Keratinocyte (primary cell): ENCODE data around the gene HBD. TPM values are rescaled to one million over a fixed set of nuclear protein-coding genes. Genes with fewer than 3 reads are reported as not detected.

Experiments used
- DNase-seq: peaks from one replicate; pipeline ENCODE4 v3.0.0-alpha.2; 2011; ENCODE audit warnings: low read depth, missing footprints, low spot score
- FAIRE-seq: peaks from 2 replicates; lab custom pipeline; 2011; peaks lifted over from hg19 to GRCh38; lab: Jason Lieb, UNC
- H2AFZ ChIP-seq: 2 replicates; pipeline ENCODE4 v1.6.0; 2012; ENCODE audit warnings: low read length, control low read depth, inconsistent platforms; ENCODE audit not compliant: control insufficient read depth
- H3K27ac ChIP-seq: 2 replicates; pipeline ENCODE4 v1.5.1; 2011; ENCODE audit warnings: low read length; ENCODE audit not compliant: control insufficient read depth, insufficient read depth
- H3K27me3 ChIP-seq: 3 replicates; pipeline ENCODE4 v1.6.0; 2011; ENCODE audit warnings: low read length; ENCODE audit not compliant: control insufficient read depth, insufficient read depth; ENCODE audit errors: extremely low read depth
- H3K36me3 ChIP-seq, 2 experiments: 2 replicates in 1 of 2; 3 replicates in 1 of 2; pipeline ENCODE4 v1.5.1; 2011; ENCODE audit warnings: low read length in 2 of 2, mild to moderate bottlenecking in 1 of 2; ENCODE audit not compliant: control insufficient read depth in 2 of 2, insufficient read depth in 2 of 2; ENCODE audit errors: extremely low read depth in 1 of 2
- H3K4me1 ChIP-seq: 3 replicates; pipeline ENCODE4 v1.5.1; 2011; ENCODE audit warnings: low read length; ENCODE audit not compliant: control insufficient read depth, insufficient read depth; ENCODE audit errors: extremely low read depth
- H3K4me2 ChIP-seq: 3 replicates; pipeline ENCODE4 v1.6.0; 2011; ENCODE audit warnings: low read depth, low read length; ENCODE audit not compliant: control insufficient read depth, insufficient read depth; ENCODE audit errors: extremely low read depth
- H3K4me3 ChIP-seq, 3 experiments: fragments of 200-600 bp in 1 of 3; sonication (generic) in 1 of 3; 2 replicates in 2 of 3; 3 replicates in 1 of 3; pipeline ENCODE4 v1.5.1; 2011 to 2016; ENCODE audit warnings: low read length in 3 of 3, mild to moderate bottlenecking in 3 of 3, control low read depth in 2 of 3, inconsistent platforms in 1 of 3, low read depth in 1 of 3, mixed read lengths in 1 of 3, mixed run types in 1 of 3, moderate library complexity in 1 of 3; ENCODE audit not compliant: control insufficient read depth in 2 of 3, insufficient read depth in 2 of 3; ENCODE audit errors: extremely low read depth in 1 of 3
- H3K79me2 ChIP-seq: 2 replicates; pipeline ENCODE4 v1.6.0; 2012; ENCODE audit warnings: low read length; ENCODE audit not compliant: control insufficient read depth, insufficient read depth
- H3K9ac ChIP-seq: 3 replicates; pipeline ENCODE4 v1.6.0; 2011; ENCODE audit warnings: low read length; ENCODE audit not compliant: control insufficient read depth, insufficient read depth; ENCODE audit errors: extremely low read depth
- H3K9me1 ChIP-seq: 3 replicates; pipeline ENCODE4 v1.6.0; 2011; ENCODE audit warnings: low read length; ENCODE audit not compliant: control insufficient read depth, insufficient read depth; ENCODE audit errors: extremely low read depth
- H3K9me3 ChIP-seq: 2 replicates; pipeline ENCODE4 v1.5.1; 2012; ENCODE audit warnings: low read depth, low read length; ENCODE audit not compliant: control insufficient read depth
- H4K20me1 ChIP-seq: 3 replicates; pipeline ENCODE4 v1.6.0; 2011; ENCODE audit warnings: low read length; ENCODE audit not compliant: control insufficient read depth, insufficient read depth; ENCODE audit errors: extremely low read depth
- EZH2 ChIP-seq: IDR thresholded peaks from one replicate; pipeline ENCODE4 v1.6.1; 2012; ENCODE audit warnings: inconsistent platforms, mild to moderate bottlenecking, low read length, moderate library complexity
- dilution Hi-C: fragments of 300-500 bp; cut with MboI; formaldehyde crosslinking; loops from one replicate; pipeline ENCODE4 v1.7.0; 2020; ENCODE audit warnings: low sequenced_read_pairs; ENCODE audit not compliant: extremely low pct_ligation_motif_present
- polyA plus RNA-seq, 5 experiments: library from polyadenylated mRNA; depleted of rRNA in 3 of 5; stranded (reverse) in 3 of 5; stranded (forward) in 1 of 5; unstranded in 1 of 5; fragments of >200 nt; gene quantifications; 1 replicate in 1 of 5; 2 replicates in 3 of 5; 3 replicates in 1 of 5; pipeline versions ENCODE4 v1.2.1 to v1.2.3, GENCODE V29; 2011 to 2012; ENCODE audit warnings: missing spikeins in 2 of 5, low read depth in 1 of 5, low replicate concordance in 1 of 5
- TF ChIP-seq, protein P1 (sequence below), 3 experiments: IDR thresholded peaks in 1 of 3; conservative IDR thresholded peaks in 1 of 3; optimal IDR thresholded peaks in 1 of 3; 2 replicates in 2 of 3; 3 replicates in 1 of 3; pipeline versions ENCODE3 to v1.5.1; 2011; ENCODE audit warnings: low read length in 3 of 3, mild to moderate bottlenecking in 3 of 3, moderate library complexity in 2 of 3, control low read depth in 1 of 3, inconsistent platforms in 1 of 3; ENCODE audit not compliant: insufficient read depth in 2 of 3; ENCODE audit errors: extremely low read depth in 1 of 3

Gene HBD
- polyA plus RNA-seq, 1 donor (not counting 4 experiments of a cell fraction or from before 2014, with no cell fraction given): not detected

DNA sequence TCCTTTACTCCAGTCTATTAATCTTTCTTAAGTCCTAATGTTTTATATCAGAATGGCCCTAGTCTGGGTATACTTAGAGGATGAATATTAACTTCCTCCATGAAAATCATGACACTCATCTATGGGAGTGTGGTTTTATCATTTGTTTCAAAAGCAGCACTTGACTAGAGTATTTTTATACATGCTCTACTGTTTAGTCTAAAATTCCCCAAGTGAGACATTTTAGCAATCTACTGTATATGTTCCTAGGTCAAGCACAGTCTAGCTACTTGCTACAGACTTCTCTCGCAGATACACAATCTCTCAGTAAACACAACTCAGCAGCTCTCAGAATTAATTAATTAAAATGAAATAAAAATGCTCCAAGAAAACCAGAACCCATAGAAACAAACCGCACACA is 4.5 kb downstream of the HBD start:
- Histone ChIP-seq H3K27me3 (no peaks in the 10 kb centered on the region), H2AFZ (no peak overlapping the region), H3K9ac (no peak overlapping the region), H3K27ac (no peak overlapping the region), H3K9me1 (no peaks in the 10 kb centered on the region), H4K20me1 (no peaks in the 10 kb centered on the region), H3K9me3 (no peaks in the 10 kb centered on the region), H3K4me2 (no peak overlapping the region), H3K4me3 (no peak overlapping the region), H3K36me3 (no peaks in the 10 kb centered on the region), H3K79me2 (no peaks in the 10 kb centered on the region), H3K4me1 (no peaks in the 10 kb centered on the region)
- no peak for FAIRE-seq
- no peak for DNase-seq
- dilution Hi-C loops: no loop called here
- no peak for TF ChIP-seq EZH2
- TF ChIP-seq, protein P1, sequence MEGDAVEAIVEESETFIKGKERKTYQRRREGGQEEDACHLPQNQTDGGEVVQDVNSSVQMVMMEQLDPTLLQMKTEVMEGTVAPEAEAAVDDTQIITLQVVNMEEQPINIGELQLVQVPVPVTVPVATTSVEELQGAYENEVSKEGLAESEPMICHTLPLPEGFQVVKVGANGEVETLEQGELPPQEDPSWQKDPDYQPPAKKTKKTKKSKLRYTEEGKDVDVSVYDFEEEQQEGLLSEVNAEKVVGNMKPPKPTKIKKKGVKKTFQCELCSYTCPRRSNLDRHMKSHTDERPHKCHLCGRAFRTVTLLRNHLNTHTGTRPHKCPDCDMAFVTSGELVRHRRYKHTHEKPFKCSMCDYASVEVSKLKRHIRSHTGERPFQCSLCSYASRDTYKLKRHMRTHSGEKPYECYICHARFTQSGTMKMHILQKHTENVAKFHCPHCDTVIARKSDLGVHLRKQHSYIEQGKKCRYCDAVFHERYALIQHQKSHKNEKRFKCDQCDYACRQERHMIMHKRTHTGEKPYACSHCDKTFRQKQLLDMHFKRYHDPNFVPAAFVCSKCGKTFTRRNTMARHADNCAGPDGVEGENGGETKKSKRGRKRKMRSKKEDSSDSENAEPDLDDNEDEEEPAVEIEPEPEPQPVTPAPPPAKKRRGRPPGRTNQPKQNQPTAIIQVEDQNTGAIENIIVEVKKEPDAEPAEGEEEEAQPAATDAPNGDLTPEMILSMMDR (optimal IDR thresholded peaks at IDR 0.05 in 1 of 3, IDR thresholded peaks at IDR 0.05 in 1 of 3, conservative IDR thresholded peaks at IDR 0.05 in 1 of 3; ENCODE audit: extremely low read depth in 1 of 3, insufficient read depth in 2 of 3, low read length in 3 of 3): no peak

DNA sequence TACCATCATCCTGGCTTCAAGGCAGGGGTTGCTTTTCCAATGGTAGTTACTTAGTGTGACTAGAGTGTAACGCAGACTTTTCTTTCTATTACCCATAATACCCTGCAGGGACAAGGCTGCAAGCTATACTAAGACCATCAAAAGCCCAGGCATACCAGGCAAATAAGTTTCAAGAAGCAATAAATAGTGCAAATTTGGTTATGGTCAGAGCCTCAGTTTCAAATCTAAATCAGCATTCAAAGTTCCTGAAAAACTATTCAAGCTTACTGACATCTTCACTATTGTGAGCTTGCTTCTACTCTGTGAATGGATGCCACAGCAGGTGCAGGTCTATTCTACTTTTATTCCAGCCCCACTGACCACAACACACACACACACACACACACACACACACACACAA is 4.9 kb downstream of the HBD start:
- Histone ChIP-seq H3K36me3 (no peaks in the 10 kb centered on the region), H3K27ac (no peak overlapping the region), H3K79me2 (no peaks in the 10 kb centered on the region), H3K4me2 (no peak overlapping the region), H3K9ac (no peak overlapping the region), H4K20me1 (no peaks in the 10 kb centered on the region), H3K4me3 (no peak overlapping the region), H3K27me3 (no peaks in the 10 kb centered on the region), H2AFZ (no peak overlapping the region), H3K4me1 (no peaks in the 10 kb centered on the region), H3K9me1 (no peaks in the 10 kb centered on the region), H3K9me3 (no peaks in the 10 kb centered on the region)
- FAIRE-seq (no peak), DNase-seq (no peak)
- TF ChIP-seq EZH2: no peak
- TF ChIP-seq, protein P1 (optimal IDR thresholded peaks at IDR 0.05 in 1 of 3, IDR thresholded peaks at IDR 0.05 in 1 of 3, conservative IDR thresholded peaks at IDR 0.05 in 1 of 3; ENCODE audit: extremely low read depth in 1 of 3, insufficient read depth in 2 of 3, low read length in 3 of 3): no peak
- dilution Hi-C loops: no loop called here
